ENCODE data around the gene C10orf120.

The C10orf120 gene

DNA sequence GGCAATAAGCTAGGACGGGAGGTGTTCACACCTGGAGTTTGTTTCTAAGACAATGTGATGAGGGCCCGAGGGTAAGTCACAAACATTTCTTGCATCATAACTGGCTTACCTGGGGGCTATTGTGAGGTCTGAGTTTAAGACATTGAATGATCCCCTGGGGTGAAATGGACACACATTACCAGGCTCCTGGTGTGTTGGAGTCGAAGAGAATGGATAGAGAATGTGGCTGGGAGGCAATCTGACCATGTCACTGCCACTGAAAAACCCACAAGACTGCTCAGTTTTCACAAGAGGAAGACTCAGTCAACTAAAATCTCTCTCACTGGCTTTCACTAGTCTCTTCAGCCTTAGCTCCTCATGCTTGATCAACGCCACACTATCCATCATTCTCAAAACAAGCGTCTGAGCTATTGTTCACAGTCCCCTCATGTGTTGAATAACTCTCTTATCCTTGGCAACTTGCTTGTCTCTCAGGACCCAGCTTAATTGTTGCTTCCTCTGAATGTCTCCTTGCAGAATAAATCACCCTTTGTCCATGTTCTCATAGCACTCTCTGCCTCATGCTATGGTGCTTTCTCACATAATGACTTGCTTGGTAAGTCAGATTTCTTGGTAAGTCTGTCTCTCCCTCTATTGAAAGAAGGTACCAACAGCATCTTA is at the start of gene C10orf120:
TSS of gene C10orf120 (minus strand) at position 51 of the 660 bp plus-strand sequence. CDS start 56 bp downstream, outside the sequence.
- no peak for DNase-seq

DNA sequence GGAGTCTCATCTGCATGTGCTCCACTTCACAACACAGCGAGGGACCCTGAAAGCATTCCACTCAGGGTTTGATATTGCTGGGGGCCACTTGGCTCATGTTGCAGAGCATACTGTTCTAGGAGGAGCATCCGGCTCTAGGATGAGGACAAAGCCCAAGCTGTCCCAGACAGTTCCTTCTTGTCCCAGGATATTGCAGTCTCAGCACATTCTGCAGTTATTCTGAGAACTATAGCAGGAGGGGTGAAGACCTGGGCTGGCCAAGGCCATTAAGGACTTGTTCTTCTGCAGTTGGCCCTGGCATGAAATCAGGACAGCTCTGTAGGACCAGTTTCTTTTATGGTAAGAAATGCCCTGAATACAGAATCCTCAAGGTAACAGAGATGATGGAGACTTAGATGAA is 48.9 kb upstream of the C10orf120 start:
- no peak for DNase-seq

DNA sequence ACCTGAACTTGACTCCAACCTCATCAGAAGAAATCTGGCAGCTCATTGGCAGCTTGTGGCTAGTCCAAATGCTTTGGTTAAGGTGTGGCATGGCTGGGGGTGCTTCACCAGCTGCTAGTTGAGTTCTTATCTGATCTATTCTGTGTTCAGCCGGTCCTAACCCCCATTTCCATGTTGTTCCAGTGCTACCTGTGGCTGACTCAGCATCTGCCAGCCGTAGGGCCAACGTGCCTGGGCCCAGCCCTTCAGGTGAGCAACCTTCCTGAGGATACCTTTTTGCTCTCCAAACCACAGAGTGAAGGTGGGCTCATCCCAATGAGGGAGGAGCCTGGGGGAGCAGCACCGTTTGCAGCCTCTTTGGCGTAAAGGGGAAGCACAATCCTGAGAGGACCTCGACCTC is 46.8 kb upstream of the C10orf120 start:
- no peak for DNase-seq

DNA sequence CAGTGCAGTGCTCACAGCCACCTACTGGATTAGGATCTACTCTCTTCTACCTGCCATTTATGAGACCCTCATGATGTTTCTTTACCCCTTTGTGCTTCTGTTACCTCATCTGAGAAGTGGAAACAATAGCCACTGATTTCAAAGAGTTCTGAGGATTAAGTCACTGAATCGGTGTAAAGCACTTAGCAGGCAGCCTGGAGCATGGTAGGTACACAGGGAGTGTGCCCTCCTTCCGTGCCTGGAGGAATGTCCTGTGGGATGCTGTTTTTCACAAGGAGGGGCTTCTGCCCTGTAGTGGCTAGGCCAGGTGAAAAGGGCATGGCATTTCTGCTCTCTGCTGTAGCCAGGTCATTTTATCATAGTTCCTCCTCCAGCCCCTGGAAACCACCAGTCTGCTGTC is 44.6 kb upstream of the C10orf120 start:
- DNase-seq, result peak; percentile 10

DNA sequence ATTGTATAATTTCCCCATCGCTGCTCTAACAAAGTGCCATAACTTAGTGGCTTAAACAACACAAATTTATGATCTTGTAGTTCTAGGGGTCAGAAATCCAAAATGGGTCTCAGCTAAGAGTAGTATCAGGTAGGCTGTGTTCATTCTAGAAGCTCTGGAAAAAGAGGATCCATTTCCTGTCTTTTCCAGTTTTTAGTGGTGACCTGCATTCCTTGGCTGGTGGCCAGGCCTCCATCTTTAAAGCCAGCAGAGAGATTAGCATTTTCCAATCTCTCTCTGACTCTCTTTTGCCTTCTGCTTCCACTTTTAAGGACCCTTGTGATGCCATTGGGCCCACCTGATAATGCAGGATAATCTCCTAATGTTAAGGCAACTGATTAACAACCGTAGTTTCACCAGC is 41.0 kb upstream of the C10orf120 start:
- peak; percentile 87 for DNase-seq

DNA sequence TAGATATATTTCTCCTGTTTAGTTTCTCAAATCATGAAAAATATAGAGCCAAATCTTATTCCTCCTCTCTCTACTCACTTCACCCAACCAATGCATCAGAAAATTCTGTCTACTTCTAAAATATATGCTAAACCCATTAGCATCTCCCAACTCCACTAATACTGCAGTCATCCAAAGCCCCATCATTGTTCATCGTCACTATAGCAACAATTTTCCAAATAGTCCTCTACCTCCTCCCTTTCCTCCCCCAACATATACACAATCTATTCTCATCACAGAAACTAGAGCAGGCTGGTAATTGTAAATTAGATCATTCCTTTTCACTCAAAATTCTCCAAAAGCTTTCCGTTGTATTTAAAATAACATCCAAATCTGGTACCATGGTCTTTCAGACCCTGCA is 38.4 kb upstream of the C10orf120 start:
- peak; percentile 7 for DNase-seq

DNA sequence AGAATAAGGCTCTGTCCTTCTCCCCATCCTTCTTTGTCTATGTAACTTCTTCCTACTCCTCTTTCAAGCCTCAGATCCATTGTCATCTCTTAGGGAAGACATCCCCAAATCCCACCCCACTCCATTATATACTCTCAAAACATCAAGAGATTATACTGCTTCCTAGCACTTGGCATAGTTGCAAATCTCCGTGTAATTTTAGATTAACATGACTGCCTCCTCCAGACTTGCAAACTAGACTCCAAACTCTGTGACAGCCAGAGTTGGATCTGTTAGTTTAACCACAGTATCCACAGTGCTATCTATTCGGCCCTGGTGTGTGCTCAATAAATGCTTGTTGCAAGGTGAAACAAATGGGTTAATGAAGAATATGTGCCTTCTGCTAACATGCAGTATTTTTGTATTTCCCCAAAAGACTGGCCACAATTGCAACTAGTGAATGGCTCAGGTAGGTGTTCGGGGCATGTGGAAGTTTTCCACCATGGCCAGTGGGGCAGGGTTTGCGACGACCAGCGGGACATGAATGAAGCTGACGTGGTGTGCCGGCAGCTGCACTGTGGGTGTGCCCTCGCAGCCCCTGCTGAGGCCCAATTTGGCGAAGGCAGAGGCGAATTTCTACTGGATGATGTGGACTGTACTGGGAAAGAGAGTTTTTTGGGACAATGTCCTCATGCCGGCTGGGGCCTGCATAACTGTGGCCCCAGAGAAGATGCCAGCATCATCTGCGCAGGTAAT is 34.5 kb upstream of the C10orf120 start:
- no peak for DNase-seq

DNA sequence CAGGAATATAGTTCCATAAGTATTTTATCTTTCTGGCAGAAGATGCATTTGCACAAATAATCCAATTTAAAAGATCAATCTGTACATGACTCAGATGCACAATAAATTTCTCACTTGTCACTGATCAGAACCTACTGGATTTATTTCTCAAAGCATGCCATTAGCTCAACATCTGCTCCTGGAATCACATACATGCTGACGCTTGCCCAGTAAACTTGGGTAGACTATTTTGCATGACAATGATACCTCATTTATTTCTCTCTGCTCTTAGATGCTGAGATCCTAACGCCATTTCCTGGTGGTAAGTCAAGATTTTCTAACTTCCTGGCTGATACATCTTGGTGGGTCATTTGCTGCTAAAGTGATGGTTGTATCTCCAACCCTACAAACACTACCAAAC is 33.8 kb upstream of the C10orf120 start:
- DNase-seq, result peak; percentile 69

DNA sequence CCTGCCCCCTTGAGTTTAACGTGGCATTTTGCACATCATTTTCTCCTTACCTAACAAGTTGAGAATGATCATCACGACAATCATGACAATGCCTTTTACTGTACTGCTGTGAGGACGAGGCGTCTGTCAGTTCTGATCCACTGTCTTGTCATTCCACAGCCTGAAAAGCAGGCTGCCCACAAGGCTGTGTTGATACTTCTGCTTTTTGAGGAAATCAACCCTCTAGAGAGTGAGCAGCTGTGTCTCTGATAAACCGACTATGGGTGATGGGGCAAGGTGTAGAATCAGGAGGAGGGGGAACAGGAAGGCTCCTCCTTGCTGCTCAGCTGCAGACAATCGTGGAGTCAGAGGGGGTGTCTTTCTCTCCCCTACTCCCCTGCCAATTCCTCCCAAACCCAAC is 30.6 kb upstream of the C10orf120 start:
- no peak for DNase-seq

DNA sequence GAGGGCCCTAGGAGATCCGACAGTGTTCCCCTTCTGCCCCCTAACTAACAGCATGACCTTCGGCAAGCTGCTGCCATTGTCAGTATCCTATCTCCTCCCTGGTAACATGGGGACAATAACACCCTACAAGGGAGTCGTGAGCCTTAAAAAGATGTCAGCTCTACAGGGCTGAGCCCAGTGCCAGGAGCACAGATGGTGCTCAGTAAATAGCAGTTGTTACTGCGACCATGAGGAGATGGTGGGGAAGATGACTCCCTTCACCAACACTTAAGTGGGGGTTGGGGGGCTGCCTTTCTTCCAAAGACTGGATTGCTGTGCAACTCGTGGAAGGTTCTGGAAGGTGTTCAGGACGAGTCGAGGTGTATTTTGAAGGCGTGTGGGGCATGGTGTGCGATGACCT is 29.5 kb upstream of the C10orf120 start:
- no peak for DNase-seq

DNA sequence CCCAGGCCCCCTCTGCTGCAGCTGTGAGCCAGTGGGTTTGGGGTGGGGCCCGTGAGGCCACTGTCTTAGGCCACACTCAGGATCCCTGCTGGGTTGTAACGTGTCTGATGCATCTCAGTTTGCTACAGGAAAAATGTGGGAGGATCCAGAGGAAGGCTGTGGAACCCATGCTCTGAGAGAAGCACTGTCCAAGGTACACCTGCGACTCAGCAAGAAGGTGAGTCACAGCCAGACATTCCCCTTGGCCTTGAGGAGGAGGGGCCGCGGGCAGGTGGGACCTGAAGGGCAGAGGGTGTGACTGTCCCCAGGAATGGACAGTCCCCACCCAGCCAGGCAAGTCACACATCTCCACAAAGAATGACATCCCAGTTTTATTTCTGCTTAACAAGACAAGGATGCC is 27.8 kb upstream of the C10orf120 start:
- DNase-seq, result no peak

DNA sequence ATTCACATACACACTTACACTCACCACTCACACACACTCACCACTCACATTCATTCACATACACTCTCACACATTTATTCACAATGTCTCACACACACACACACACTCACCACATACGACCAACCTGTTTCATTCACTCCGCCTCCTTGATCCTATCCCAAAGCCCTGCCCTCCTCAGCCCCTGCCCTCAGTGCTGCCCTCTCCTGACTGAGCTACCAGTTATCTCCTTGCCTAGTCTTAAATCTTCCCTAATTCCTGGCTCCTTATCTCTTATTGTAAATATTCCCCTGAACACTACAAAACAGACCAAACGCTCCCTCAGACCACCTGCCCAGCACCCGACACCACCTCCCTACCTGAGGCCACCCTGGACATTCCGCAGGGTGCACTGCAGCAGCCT is 26.1 kb upstream of the C10orf120 start:
- DNase-seq, result peak; percentile 37

DNA sequence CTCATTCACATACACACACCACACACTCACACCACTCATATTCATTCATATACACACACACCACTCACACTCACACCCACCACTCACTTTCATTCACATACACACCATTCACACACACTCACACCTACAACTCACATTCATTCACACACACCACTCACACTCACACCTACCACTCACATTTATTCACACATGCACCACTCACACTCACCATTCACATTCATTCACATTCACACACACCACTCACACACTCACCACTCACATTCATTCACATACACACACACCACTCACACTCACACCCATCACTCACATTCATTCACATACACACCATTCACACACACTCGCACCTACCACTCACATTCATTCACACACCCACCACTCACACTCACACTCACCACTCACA is 25.4 kb upstream of the C10orf120 start:
- DNase-seq, result no peak

DNA sequence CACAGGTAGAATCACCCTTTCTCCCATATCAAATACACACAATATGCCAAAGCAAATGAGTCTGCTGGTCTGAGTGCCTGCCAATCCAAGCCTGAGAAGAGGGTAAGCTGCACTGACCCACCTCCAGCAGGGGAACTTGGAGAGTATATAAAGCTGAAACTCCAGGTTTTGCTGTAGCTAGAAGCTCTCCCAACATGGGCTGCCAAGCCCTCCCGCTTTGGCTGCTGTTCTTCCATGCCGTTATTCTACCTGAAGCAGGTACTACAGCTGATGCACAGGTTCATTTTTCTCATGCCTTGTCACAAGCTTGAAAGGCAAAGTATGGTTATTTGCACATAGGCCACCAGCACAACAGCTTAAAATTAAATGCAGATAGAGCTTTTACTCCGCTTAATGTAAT is 21.5 kb upstream of the C10orf120 start:
- DNase-seq, result no peak

DNA sequence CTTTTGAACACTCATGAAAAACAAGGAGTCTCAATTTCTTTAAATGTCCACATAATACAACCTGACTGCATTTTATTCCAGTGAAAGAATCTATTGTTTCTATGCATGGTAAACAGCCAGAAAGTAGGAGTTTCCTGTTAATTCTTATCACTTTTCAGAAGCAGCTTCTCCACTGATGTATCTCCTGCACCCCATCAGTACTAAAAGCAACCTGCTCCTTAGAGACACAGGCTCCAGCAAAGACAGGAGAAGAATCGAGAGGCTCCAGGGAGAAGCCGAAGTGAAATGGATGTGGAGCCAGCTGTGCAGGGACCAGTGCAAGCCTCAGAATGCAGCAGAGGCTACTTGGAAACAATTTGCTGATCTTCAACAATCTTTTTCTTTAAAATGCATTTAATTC is 16.4 kb upstream of the C10orf120 start:
- no peak for DNase-seq

DNA sequence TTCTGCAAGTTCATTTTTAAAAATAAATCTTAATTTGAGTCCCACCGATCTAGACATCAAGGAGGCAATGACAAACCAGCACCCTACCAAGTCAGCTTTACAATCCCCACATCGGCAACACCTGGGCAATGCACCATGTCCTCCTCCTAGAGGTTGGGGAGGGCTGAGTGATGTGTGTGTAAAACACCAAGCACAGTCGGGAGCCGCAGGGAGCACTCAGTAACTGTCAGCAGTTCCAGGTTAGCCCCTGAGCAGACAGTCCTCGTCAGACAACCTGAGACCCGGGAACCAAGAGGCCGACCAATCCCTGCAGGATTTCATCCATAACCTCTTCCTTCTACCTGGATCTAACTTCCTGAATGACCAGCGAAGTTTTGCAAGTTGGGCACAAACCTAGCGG is 15.9 kb upstream of the C10orf120 start:
- no peak for DNase-seq

DNA sequence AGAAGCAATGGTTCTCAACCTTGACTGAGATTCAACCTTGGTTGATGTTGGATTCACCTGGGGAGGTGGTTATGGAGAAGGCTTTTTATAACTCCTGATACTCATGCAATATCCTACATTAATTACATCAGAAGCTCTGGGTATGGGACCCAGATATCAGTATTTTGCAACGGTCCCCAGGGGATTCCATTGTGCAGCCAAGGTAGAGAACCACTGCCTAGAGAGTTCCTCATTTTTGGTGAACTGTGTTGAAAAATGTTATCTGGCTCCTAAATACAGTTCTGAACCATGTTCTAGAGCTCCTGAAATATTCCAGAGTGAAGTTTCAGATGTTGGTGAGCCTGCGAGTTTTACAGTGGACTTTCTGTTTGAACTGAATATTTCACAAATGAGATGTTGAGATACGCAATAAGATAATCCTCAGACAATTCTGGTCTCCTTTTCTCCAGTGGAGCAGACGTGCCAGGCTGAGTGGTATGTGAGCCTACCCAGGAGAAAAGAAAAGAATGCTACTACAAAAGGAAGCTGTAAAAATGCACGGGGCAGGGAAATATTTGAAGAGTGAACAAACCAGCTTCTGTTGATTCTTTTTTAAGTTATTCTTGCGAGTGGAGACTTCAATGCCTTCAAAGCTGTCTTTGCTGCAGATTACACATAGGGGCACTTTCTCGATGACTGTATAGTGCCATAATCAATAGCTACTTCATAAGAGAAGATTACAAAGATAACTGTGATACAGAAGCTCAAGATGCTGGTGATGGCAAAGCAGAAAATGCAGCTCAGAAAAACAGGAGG is 13.6 kb upstream of the C10orf120 start:
- DNase-seq, result no peak

DNA sequence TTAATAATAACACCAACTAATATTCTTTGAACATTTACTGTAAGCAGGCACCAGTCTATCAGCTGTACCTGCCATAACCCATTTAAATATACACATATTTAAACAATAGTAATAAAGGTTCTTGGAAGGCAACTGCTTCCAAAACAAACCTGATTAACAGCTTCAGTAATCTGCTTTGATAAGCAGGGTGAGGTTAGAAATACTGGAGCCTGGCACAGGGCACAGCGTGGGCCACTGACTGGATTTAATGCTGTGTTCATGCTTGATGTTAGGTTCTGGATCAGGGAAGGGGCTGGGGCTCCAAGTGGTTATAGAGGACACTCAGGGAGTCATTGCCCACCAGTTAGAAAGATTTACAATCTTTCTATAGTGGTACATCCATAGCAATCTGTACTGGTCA is 10.9 kb upstream of the C10orf120 start:
- no peak for DNase-seq

DNA sequence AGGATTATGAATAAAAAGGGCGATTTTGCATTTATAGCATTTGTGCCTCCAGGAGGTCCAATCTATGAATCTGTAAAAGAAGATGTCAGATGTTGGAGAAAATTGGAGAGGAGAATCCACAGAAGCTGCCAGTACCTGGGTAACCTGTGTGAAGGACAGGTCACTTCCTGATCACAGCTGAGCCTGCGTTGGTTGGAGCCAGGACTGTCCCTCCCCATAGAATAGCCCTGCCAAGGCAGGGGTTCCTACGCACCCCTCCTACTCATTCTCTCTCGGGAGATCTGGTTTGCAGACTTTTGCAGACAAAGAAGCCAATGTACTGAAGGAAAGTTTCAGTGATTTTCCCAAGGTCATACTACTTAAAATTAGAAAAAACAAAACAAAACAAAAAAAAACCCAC is 10.3 kb upstream of the C10orf120 start:
- DNase-seq, result no peak

DNA sequence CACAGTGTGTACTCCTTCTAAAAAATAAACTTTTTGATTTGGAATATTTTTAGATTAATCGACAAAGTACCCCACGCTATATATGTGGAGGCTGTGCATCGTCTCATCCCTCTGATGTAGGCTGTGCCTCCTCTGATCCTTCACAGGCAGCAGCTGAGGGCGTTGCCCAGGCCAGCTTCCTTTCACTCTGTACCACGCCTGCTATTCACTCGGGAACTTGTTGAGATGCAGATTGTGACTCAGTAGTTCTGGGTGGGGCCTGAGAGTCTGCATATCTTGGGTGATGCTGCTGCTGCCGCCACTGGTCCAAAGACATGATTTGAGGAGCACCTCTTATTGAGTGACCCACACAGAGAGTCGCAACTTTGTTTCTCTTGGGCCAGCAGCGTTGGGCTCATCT is 7.9 kb upstream of the C10orf120 start:
- no peak for DNase-seq

DNA sequence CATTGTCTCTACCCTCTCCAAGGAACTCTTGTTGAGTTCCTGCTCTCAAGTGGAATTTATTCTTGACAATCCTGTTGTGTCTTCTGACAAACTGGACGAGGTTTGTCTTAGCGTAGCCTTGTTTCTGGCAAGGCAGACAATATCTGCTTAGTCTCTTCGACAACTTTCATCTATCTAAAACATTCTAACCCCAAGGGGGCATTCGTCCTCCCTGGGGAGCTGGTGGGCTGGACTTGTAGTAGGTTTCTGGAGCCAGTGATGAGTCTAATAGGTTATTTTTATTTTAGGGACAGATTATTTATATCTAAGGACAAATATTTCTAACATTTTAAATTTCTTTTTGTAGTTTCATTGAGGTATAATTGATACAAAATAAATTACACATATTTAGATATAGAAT is 7.3 kb upstream of the C10orf120 start:
- DNase-seq, result no peak

DNA sequence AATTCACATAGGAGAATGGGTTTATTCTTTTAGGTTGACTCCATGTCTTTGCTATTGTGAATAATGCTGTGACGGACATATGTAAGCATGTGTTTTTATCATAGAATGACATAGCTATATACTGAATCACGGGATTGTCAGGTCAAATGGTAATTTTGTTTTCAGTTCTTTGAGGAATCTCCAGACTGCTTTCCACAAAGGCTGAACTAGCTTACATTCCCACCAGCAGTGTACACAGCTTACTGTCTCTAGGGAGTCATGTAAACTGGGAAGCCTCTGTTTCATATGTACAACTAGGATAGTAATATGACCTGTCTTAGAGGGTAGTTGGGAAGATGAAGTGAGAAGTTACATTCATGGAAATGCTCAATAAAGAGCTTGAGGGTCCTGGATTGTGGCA is 6.8 kb upstream of the C10orf120 start:
- DNase-seq, result no peak

DNA sequence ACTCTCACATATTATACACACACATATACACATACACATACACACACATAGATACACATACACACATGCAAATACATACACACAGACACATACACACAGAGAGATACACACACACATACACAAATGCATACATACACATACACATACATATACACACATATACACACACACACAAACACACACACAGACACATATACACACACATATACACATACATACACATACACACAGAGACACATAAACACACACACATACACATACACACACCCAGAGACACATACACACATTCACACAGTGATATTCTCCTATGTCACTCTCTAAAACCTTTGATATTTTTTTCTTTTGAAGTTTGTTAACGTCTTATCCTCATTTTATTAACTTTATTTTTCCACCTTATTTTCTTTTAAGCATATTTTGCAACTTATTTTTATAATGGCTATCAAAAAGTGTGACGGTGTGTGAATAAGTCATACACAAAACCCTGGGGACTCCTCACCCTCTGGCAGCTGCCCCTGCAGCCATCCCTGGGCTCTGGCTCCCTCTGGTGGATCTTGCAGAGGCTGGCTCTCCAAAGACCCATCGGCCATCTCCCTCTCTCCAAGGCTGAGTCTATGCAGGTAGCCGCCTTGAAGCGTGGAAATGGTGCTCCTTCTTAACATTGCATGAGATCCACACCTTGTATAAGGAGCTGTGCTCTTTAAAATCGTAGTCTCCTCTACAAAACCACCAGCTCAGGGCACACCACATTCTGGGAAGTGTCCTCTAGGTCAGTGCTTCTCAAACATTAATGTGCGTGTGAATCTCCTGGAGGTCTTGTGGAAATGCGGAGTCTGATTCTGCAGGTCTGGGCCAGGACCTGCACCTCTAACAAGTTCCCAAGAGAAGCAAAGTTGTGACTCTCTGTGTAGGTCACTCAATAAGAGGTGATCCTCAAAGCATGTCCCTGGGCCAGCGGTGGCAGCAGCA is 4.1 kb upstream of the C10orf120 start:
- peak; percentile 82 for DNase-seq

Measured in NCI-H82 (cell line).